ENCODE results near the gene ZNF407.

The ZNF407 gene

GRCh38 chr18:74951165-74951760 is 353.6 kb downstream of the ZNF407 start:
- TF ChIP-seq TEAD4 (IDR thresholded peaks at IDR 0.05) (no peak), USF1 (IDR thresholded peaks at IDR 0.05) (no peak), ZBTB7A (IDR thresholded peaks at IDR 0.05; ENCODE audit: low read depth) (no peak), EGR1 (IDR thresholded peaks at IDR 0.05) (no peak), NFIC (IDR thresholded peaks at IDR 0.05) (no peak)

DNA sequence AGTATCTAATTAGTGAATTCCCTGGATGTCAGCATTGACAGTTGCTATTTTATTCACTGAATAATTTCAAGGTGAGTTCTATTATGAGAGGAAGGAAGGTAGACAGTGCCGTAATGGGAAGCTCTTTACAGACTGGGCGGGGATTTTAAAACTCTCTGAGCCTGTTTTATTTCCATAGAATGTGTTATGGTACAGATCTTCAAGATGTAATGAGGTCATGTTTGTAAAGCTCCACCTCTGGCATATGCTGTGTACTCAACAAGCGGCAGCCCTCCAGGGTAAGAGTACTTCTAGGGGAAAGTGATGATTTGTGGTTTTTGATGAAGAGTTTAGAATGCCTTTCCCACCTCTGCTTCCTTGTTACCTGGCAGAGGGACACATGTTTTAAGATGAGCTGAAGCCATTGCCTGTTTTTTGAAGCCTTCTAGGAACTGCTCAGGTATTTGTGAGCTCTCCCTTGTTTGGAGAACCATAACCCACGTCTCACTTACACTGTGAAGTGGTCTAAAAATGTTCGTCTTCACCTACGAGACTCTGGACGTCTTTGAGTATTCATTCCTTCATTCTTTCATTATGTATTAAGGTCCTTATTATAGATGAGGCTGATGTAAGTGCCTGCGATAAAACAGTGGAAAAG is 360.0 kb downstream of the ZNF407 start:
- TF ChIP-seq YY1 (IDR thresholded peaks at IDR 0.05; ENCODE audit: low read depth) (no peak), EP300 (IDR thresholded peaks at IDR 0.05; ENCODE audit: borderline replicate concordance) (no peak), RAD21 (IDR thresholded peaks at IDR 0.05; ENCODE audit: low read depth) (no peak), NFIC (IDR thresholded peaks at IDR 0.05) (no peak), TEAD4 (IDR thresholded peaks at IDR 0.05) (no peak), MAX (IDR thresholded peaks at IDR 0.05) (no peak), USF1 (IDR thresholded peaks at IDR 0.05) (no peak), CEBPB (IDR thresholded peaks at IDR 0.05) (no peak), REST (IDR thresholded peaks at IDR 0.05; ENCODE audit: low read depth) (no peak), CREB1 (IDR thresholded peaks at IDR 0.05; ENCODE audit: low read depth) (no peak), TAF1 (IDR thresholded peaks at IDR 0.05; ENCODE audit: low read depth) (no peak), ZBTB7A (IDR thresholded peaks at IDR 0.05; ENCODE audit: low read depth) (no peak)

- TF ChIP-seq USF1 (IDR thresholded peaks at IDR 0.05): no peak
- TF ChIP-seq TEAD4 (IDR thresholded peaks at IDR 0.05): no peak
- TF ChIP-seq EGR1 (IDR thresholded peaks at IDR 0.05): no peak
- TF ChIP-seq EP300 (IDR thresholded peaks at IDR 0.05; ENCODE audit: borderline replicate concordance): no peak
- no peak for TF ChIP-seq MAX (IDR thresholded peaks at IDR 0.05)
- no peak for TF ChIP-seq TCF12 (IDR thresholded peaks at IDR 0.05; ENCODE audit: low read depth)
- TF ChIP-seq CREB1 (IDR thresholded peaks at IDR 0.05; ENCODE audit: low read depth): no peak
- TF ChIP-seq CEBPB (IDR thresholded peaks at IDR 0.05): no peak
- no peak for TF ChIP-seq YY1 (IDR thresholded peaks at IDR 0.05; ENCODE audit: low read depth)
- no peak for TF ChIP-seq TAF1 (IDR thresholded peaks at IDR 0.05; ENCODE audit: low read depth)
- TF ChIP-seq FOXM1 (IDR thresholded peaks at IDR 0.05; ENCODE audit: borderline replicate concordance, low read depth): no peak
- no peak for TF ChIP-seq NFIC (IDR thresholded peaks at IDR 0.05)
- TF ChIP-seq ZBTB7A (IDR thresholded peaks at IDR 0.05; ENCODE audit: low read depth): no peak
- TF ChIP-seq RAD21 (IDR thresholded peaks at IDR 0.05; ENCODE audit: low read depth): no peak
- TF ChIP-seq REST (IDR thresholded peaks at IDR 0.05; ENCODE audit: low read depth): no peak
These were observed 361.5 kb downstream of the ZNF407 start for GRCh38 chr18:74959216-74959615.

DNA sequence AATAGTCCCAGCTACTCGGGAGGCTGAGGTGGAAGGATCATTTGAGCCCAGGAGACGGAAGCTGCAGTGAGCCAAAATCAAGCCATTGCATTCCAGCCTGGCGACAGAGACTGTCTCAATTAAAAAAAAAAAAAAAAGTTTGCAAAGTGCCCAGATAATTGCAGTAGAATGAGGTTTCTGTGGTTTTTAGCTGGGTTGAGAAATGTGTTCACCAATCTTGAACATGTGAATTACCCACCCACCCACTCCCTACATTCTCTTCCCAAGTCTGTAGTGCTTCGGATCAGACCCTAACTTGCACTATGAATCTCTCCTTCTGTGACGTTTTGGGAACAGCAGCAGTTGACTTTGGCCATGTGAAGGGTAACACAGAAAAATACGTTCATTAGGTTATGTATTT is 363.9 kb downstream of the ZNF407 start:
- no peak for TF ChIP-seq RAD21 (IDR thresholded peaks at IDR 0.05; ENCODE audit: low read depth)
- TF ChIP-seq TEAD4 (IDR thresholded peaks at IDR 0.05): no peak
- no peak for TF ChIP-seq CEBPB (IDR thresholded peaks at IDR 0.05)
- TF ChIP-seq EGR1 (IDR thresholded peaks at IDR 0.05): no peak
- TF ChIP-seq TAF1 (IDR thresholded peaks at IDR 0.05; ENCODE audit: low read depth): no peak
- TF ChIP-seq FOXM1 (IDR thresholded peaks at IDR 0.05; ENCODE audit: borderline replicate concordance, low read depth): no peak
- no peak for TF ChIP-seq TCF12 (IDR thresholded peaks at IDR 0.05; ENCODE audit: low read depth)
- TF ChIP-seq REST (IDR thresholded peaks at IDR 0.05; ENCODE audit: low read depth): no peak
- no peak for TF ChIP-seq CREB1 (IDR thresholded peaks at IDR 0.05; ENCODE audit: low read depth)
- TF ChIP-seq USF1 (IDR thresholded peaks at IDR 0.05): no peak
- no peak for TF ChIP-seq ZBTB7A (IDR thresholded peaks at IDR 0.05; ENCODE audit: low read depth)

All from Ishikawa (cell line).